ENCODE data around the gene KCNQ1.

DNA sequence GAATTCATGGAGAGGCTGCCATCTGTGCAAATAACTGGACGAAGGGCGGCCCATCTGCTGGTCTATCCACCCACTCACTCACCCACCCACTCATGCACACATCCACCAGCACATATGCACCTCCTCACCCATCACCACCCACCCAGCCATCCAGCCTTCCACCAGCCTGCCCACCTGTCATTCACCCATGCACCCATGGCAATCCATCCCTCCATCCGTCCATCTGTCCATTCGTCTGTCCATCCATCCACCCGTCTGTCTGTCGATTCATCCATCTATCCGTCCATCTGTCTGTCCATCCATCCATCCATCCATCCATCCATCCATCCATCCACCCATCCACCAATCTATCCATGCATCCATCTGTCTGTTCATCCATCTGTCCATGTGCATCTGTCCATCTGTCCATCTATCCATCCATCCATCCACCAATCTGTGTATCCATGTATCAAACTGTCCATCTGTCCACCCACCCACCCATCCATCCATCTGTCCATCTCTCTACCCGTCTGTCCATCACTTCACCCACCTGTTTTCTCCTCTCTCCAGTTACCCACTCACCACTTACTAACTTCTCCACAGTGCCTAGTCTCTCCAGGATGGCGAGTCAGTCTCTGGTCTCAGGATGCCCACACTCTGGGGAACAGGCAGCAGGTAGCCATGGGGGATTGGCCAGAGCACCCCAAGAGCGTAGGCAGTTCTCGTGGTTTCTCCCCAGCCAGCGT is 9.4 kb upstream of the KCNQ1 start:
- TF ChIP-seq EP300 (IDR thresholded peaks at IDR 0.05) = no peak
- TF ChIP-seq, protein P1, sequence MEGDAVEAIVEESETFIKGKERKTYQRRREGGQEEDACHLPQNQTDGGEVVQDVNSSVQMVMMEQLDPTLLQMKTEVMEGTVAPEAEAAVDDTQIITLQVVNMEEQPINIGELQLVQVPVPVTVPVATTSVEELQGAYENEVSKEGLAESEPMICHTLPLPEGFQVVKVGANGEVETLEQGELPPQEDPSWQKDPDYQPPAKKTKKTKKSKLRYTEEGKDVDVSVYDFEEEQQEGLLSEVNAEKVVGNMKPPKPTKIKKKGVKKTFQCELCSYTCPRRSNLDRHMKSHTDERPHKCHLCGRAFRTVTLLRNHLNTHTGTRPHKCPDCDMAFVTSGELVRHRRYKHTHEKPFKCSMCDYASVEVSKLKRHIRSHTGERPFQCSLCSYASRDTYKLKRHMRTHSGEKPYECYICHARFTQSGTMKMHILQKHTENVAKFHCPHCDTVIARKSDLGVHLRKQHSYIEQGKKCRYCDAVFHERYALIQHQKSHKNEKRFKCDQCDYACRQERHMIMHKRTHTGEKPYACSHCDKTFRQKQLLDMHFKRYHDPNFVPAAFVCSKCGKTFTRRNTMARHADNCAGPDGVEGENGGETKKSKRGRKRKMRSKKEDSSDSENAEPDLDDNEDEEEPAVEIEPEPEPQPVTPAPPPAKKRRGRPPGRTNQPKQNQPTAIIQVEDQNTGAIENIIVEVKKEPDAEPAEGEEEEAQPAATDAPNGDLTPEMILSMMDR (IDR thresholded peaks at IDR 0.05) = no peak

Measured in sigmoid colon (tissue), 4 donors.